SU-DHL-6 (cell line): ENCODE results near the gene SYPL1.

Source experiments
- EZH2phosphoT487 ChIP-seq: fragments of 200-600 bp; sonication (generic), shearing (Covaris generic); conservative IDR thresholded peaks from 2 replicates; pipeline ENCODE4 v1.6.1; 2018; ENCODE audit warnings: mild to moderate bottlenecking, antibody characterized with exemption, low read length, moderate library complexity, mixed read lengths
- TF ChIP-seq, protein P1 (sequence below): fragments of 200-600 bp; sonication (generic); IDR thresholded peaks from one replicate; pipeline ENCODE4 v1.5.1; 2017; ENCODE audit warnings: antibody characterized with exemption, mild to moderate bottlenecking, low read length, moderate library complexity; ENCODE audit not compliant: insufficient read depth, poor library complexity, severe bottlenecking

DNA sequence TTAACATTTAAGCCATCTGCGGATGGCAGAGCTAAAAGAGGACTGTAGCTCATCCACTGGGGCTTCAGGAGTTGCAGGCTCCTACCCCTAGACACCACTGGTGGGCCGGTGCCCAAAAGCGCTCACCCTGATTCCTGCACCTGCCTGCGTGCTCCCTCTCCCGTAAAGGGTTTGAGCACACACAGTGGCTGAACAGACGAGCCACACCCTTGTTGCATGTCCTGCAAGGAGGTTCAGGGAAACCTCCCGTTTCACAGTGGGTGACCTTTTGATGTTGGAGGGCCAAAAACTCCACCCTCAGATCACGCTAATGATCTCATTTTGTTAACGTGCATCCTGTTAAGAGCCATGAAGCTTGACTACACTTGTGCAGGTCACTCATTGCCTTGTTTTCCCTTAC is 37.9 kb downstream of the SYPL1 start:
- TF ChIP-seq, protein P1, sequence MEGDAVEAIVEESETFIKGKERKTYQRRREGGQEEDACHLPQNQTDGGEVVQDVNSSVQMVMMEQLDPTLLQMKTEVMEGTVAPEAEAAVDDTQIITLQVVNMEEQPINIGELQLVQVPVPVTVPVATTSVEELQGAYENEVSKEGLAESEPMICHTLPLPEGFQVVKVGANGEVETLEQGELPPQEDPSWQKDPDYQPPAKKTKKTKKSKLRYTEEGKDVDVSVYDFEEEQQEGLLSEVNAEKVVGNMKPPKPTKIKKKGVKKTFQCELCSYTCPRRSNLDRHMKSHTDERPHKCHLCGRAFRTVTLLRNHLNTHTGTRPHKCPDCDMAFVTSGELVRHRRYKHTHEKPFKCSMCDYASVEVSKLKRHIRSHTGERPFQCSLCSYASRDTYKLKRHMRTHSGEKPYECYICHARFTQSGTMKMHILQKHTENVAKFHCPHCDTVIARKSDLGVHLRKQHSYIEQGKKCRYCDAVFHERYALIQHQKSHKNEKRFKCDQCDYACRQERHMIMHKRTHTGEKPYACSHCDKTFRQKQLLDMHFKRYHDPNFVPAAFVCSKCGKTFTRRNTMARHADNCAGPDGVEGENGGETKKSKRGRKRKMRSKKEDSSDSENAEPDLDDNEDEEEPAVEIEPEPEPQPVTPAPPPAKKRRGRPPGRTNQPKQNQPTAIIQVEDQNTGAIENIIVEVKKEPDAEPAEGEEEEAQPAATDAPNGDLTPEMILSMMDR: no peak
- no peak for TF ChIP-seq EZH2phosphoT487
